GM12878 (cell line): Measurements from ENCODE around the gene BRD1. TPM values are rescaled to one million over a fixed set of nuclear protein-coding genes. Genes with fewer than 3 reads are reported as not detected.

Experiments used
- ATAC-seq: fragments of 200-7000 bp; cut with Tn5 transposase; 3 replicates; pipeline ENCODE4 v1.9.1; 2020; ENCODE audit warnings: mild to moderate bottlenecking, moderate library complexity
- BruUV-seq: library from RNA; stranded (reverse); fragments of 400-500 nt; replicated peaks from 2 replicates; lab custom pipeline; 2021; lab: Mats Ljungman, UMichigan
- CTCF ChIA-PET: fragments of 300-600 bp; sonication (Branson Sonifier 250); formaldehyde crosslinking; extraction: SDS; loops from one replicate; lab custom pipeline; 2021; ENCODE audit warnings: inconsistent platforms; lab: Yijun Ruan, JAX
- POLR2A ChIA-PET: fragments of 350-600 bp; formaldehyde crosslinking; extraction: SDS; loops from one replicate; lab custom pipeline; 2021; ENCODE audit warnings: inconsistent platforms; lab: Charles Lee
- RAD21 ChIA-PET: fragments of 300-600 bp; sonication (Branson Sonifier 250); formaldehyde crosslinking; loops from one replicate; lab custom pipeline; 2023; ENCODE audit warnings: antibody characterized with exemption; ENCODE audit not compliant: unreplicated experiment; lab: Charles Lee
- SMC1A ChIA-PET: fragments of 300-600 bp; sonication (Branson Sonifier 250); formaldehyde crosslinking; loops from one replicate; lab custom pipeline; 2023; ENCODE audit not compliant: unreplicated experiment, uncharacterized antibody; lab: Charles Lee
- DNase-seq: peaks from one replicate; pipeline ENCODE4 v3.0.0-alpha.2; 2011; ENCODE audit warnings: low read depth, low spot score
- FAIRE-seq: peaks from 3 replicates; lab custom pipeline; 2011; peaks lifted over from hg19 to GRCh38; lab: Jason Lieb, UNC
- H2AFZ ChIP-seq: 2 replicates; pipeline ENCODE4 v1.6.0; 2011; ENCODE audit warnings: low read depth, low read length, control low read depth; ENCODE audit not compliant: control insufficient read depth
- H3K27ac ChIP-seq: 2 replicates; pipeline ENCODE4 v1.5.1; 2011; ENCODE audit warnings: control low read depth; ENCODE audit not compliant: control insufficient read depth, insufficient read depth
- H3K27me3 ChIP-seq, 2 experiments: replicated peaks in 1 of 2; 2 replicates each; pipeline versions ENCODE4 v1.6.0 to v1.6.1; 2011; ENCODE audit warnings: low read length in 1 of 2; ENCODE audit not compliant: control insufficient read depth in 2 of 2, insufficient read depth in 2 of 2
- H3K36me3 ChIP-seq, 2 experiments: 2 replicates each; pipeline ENCODE4 v1.5.1; 2011; ENCODE audit warnings: low read length in 1 of 2; ENCODE audit not compliant: control insufficient read depth in 2 of 2, insufficient read depth in 2 of 2
- H3K4me1 ChIP-seq: 2 replicates; pipeline ENCODE4 v1.6.1; 2011; ENCODE audit warnings: mild to moderate bottlenecking, low read length, moderate library complexity, mixed read lengths; ENCODE audit not compliant: control insufficient read depth, insufficient read depth
- H3K4me2 ChIP-seq: 2 replicates; pipeline ENCODE4 v1.6.0; 2011; ENCODE audit warnings: control low read depth; ENCODE audit not compliant: control insufficient read depth, insufficient read depth
- H3K4me3 ChIP-seq: fragments of 200-600 bp; sonication (generic); 2 replicates; pipeline ENCODE4 v1.5.1; 2016
- H3K79me2 ChIP-seq: 2 replicates; pipeline ENCODE4 v1.6.0; 2011; ENCODE audit warnings: low read length; ENCODE audit not compliant: control insufficient read depth, insufficient read depth
- H3K9ac ChIP-seq: 2 replicates; pipeline ENCODE4 v1.8.0; 2011; ENCODE audit warnings: low read length, control low read depth, mixed read lengths; ENCODE audit not compliant: control insufficient read depth, insufficient read depth
- H3K9me3 ChIP-seq: replicated peaks from 3 replicates; pipeline ENCODE4 v1.5.1; 2011; ENCODE audit warnings: mild to moderate bottlenecking, low read length; ENCODE audit not compliant: control insufficient read depth, insufficient read depth
- H4K20me1 ChIP-seq: 2 replicates; pipeline ENCODE4 v1.6.0; 2011; ENCODE audit not compliant: control insufficient read depth, insufficient read depth
- BCL11A ChIP-seq: IDR thresholded peaks from 2 replicates; pipeline ENCODE4 v1.6.1; 2011; ENCODE audit warnings: low read depth, low read length
- DPF2 ChIP-seq: fragments of 450-650 bp; IDR thresholded peaks from 2 replicates; pipeline ENCODE4 v1.6.1; 2017; ENCODE audit warnings: mild to moderate bottlenecking
- EGR1 ChIP-seq, 2 experiments: IDR thresholded peaks; 1 replicate in 1 of 2; 2 replicates in 1 of 2; pipeline ENCODE4 v1.6.1; 2011 to 2012; ENCODE audit warnings: low read depth in 2 of 2, low read length in 2 of 2, borderline replicate concordance in 1 of 2, mild to moderate bottlenecking in 1 of 2, moderate library complexity in 1 of 2
- EP300 ChIP-seq, 2 experiments: fragments of 150-350 bp in 1 of 2; IDR thresholded peaks; 2 replicates each; pipeline ENCODE4 v1.6.1; 2011 to 2012; ENCODE audit warnings: low read depth in 2 of 2, low read length in 2 of 2, borderline replicate concordance in 1 of 2, improper control_type of control experiment in 1 of 2, inconsistent platforms in 1 of 2; ENCODE audit not compliant: control insufficient read depth in 1 of 2
- ESRRA ChIP-seq: IDR thresholded peaks from 2 replicates; pipeline ENCODE4 v1.6.1; 2012; ENCODE audit warnings: mild to moderate bottlenecking, low read length, improper control_type of control experiment
- GATAD2B ChIP-seq: fragments of 450-650 bp; conservative IDR thresholded peaks from 2 replicates; pipeline ENCODE4 v1.6.1; 2017; ENCODE audit warnings: low read depth, mild to moderate bottlenecking, moderate library complexity
- IKZF1 ChIP-seq: fragments of 450-650 bp; conservative IDR thresholded peaks from 2 replicates; pipeline ENCODE4 v1.6.1; 2017; ENCODE audit warnings: antibody characterized with exemption, mild to moderate bottlenecking
- MEF2B ChIP-seq: fragments of 450-650 bp; IDR thresholded peaks from 2 replicates; pipeline ENCODE4 v1.6.1; 2018; ENCODE audit warnings: mild to moderate bottlenecking, moderate library complexity; ENCODE audit not compliant: partially characterized antibody, poor library complexity, severe bottlenecking
- NFYB ChIP-seq: IDR thresholded peaks from 2 replicates; pipeline ENCODE4 v1.6.1; 2011; ENCODE audit warnings: low read depth, mild to moderate bottlenecking, low read length, improper control_type of control experiment, moderate library complexity; ENCODE audit not compliant: insufficient read depth
- NR2F1 ChIP-seq: fragments of 450-650 bp; conservative IDR thresholded peaks from 2 replicates; pipeline ENCODE4 v1.6.1; 2017; ENCODE audit warnings: mild to moderate bottlenecking
- PAX5 ChIP-seq: IDR thresholded peaks from 2 replicates; pipeline ENCODE4 v1.6.1; 2011; ENCODE audit warnings: low read depth, low read length, borderline replicate concordance
- RUNX3 ChIP-seq: IDR thresholded peaks from 2 replicates; pipeline ENCODE4 v1.6.1; 2012; ENCODE audit warnings: low read length, inconsistent platforms
- SIX5 ChIP-seq: IDR thresholded peaks from 2 replicates; pipeline ENCODE4 v1.6.1; 2011; ENCODE audit warnings: mild to moderate bottlenecking, low read depth, low read length, moderate library complexity; ENCODE audit not compliant: severe bottlenecking
- SREBF2 ChIP-seq: IDR thresholded peaks from 2 replicates; pipeline ENCODE4 v1.6.1; 2012; ENCODE audit warnings: mild to moderate bottlenecking, low read length
- TCF12 ChIP-seq: IDR thresholded peaks from 2 replicates; pipeline ENCODE4 v1.6.1; 2011; ENCODE audit warnings: low read depth, mild to moderate bottlenecking, low read length
- TCF3 ChIP-seq: IDR thresholded peaks from 2 replicates; pipeline ENCODE4 v1.6.1; 2012; ENCODE audit warnings: low read depth, mild to moderate bottlenecking, low read length, borderline replicate concordance; ENCODE audit not compliant: insufficient read depth
- WGBS: methylation state at CpG from one replicate; pipeline ENCODE4 v1.1.6; 2016; ENCODE audit warnings: low lambda C conversion rate; ENCODE audit not compliant: insufficient replicate concordance, insufficient coverage; ENCODE audit errors: missing lambda C conversion rate; 5-methylcytosine and 5-hydroxymethylcytosine counted together
- in situ Hi-C: fragments of 300-500 bp; cut with MboI; formaldehyde crosslinking; loops from 9 replicates; pipeline ENCODE4 v1.14.3; 2018; ENCODE audit warnings: mixed read lengths
- intact Hi-C: fragments of 100-400 bp; cut with micrococcal nuclease; formaldehyde crosslinking; loops from one replicate; pipeline ENCODE4 v1.14.2; 2022; ENCODE audit not compliant: unreplicated experiment
- polyA plus RNA-seq, 11 experiments: library from polyadenylated mRNA; depleted of rRNA in 4 of 11; unstranded in 6 of 11; stranded (reverse) in 5 of 11; fragments of >200 nt; fragmentation: Nextera tagmentation in 4 of 11; fragmentation: Illumina TruSeq in 1 of 11; extraction: Ambion mirVana in 4 of 11; extraction: Trizol in 1 of 11; gene quantifications; 1 replicate in 1 of 11; 2 replicates in 10 of 11; pipeline versions ENCODE4 v1.2.1 to v1.2.3, GENCODE V29; 2011 to 2016; ENCODE audit warnings: inconsistent platforms in 2 of 11, missing spikeins in 2 of 11, low read depth in 1 of 11
- total RNA-seq, 4 experiments: library from RNA; depleted of rRNA in 3 of 4; stranded (reverse); fragments of >200 nt in 3 of 4; fragmentation: Illumina TruSeq in 1 of 4; extraction: Trizol in 1 of 4; gene quantifications; 2 replicates each; pipeline versions ENCODE4 v1.2.1 to v1.2.3, GENCODE V29; 2013 to 2021
- TF ChIP-seq, protein P1 (sequence below): fragments of 450-650 bp; IDR thresholded peaks from 2 replicates; pipeline ENCODE4 v1.6.1; 2018; ENCODE audit warnings: mild to moderate bottlenecking, low read depth, moderate library complexity; ENCODE audit not compliant: partially characterized antibody
- TF ChIP-seq, protein P2 (sequence below): fragments of 450-650 bp; IDR thresholded peaks from 2 replicates; pipeline ENCODE4 v1.6.1; 2017; ENCODE audit warnings: low read depth, mild to moderate bottlenecking, moderate library complexity

BRD1 gene
- total and polyA plus RNA-seq, 10 of the 15 experiments (the other 5 are each of a cell fraction or from before 2014, with no cell fraction given), result 0.90 to 26.4 (median 7.1) TPM

DNA sequence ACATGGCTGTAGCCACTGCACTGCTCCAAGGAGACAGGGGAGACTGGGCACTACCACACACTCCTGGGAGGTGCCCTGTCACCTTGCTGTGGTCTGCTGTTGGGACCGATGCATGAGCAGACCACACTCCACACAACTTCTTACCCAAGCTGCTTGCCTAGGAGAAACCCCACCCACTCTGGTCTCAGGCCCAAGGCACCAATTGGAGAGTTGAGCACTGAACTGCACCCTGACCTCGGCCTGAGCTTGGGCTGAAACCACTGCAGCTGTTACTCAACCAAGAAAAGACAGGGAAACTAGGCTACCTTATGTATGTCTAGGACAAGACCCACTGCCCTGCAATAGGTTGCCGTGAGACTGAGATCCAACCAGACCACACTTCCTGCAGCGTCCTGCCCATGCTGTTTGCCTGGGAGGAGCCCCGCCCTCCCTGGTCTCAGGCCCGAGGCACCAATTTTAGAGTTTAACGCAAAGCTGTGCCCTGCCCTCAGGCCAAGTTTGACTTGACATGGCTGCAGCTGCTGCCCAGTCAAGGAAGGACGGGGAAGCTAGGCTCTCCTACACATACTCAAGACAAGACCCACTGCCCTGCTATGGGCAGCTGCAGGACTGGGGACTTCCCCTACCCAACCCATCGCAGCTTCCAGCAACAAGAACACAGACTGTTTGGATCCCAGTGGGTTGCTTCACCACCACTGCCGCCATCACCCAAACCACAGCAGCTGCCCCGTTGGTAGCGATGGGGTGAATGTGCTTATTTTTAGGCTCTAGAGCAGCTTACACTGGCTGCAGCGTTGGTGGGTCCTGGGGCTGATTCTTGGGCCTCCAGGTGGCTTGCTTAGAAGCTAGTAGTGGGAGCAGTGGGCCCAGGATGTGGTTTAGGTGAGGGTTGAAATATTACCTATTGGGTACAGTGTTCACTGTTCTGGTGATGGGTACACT, 66.8 kb downstream of the BRD1 start:
- Histone ChIP-seq H3K79me2 (no peaks in the 10 kb centered on the region), H3K4me3 (no peak overlapping the region), H3K36me3 (no peaks in the 10 kb centered on the region), H2AFZ (peak overlapping the region; percentile 73), H3K27ac (peak overlapping the region; percentile 73), H3K27me3 (no peaks in the 10 kb centered on the region; a peak in 1 of 4 replicates), H3K9ac (peak overlapping the region; percentile 35; the same call in 1 of the 2 replicates), H3K4me1 (peaks cover 16% of the 10 kb centered on the region), H3K4me2 (peak overlapping the region; percentile 89), H3K9me3 (no peaks in the 10 kb centered on the region; the same call in 2 of the 3 replicates), H4K20me1 (no peaks in the 10 kb centered on the region)
- FAIRE-seq, result peak; percentile 84
- ChIA-PET SMC1A (no interaction called here), RAD21 (interaction anchor here (1.3 kb wide), 1 partner anchor 164 kb away, joined by 4 read pairs; no protein-coding TSS in a partner anchor), CTCF (interaction anchor here (0.8 to 1.8 kb wide), 4 partner anchors 13 to 170 kb away, joined by 3 to 7 read pairs (median 3); no protein-coding TSS in a partner anchor), POLR2A (interaction anchor here (0.6 to 0.9 kb wide), 2 partner anchors 175 to 355 kb away, joined by 3 read pairs; no protein-coding TSS in a partner anchor)
- intact Hi-C loops (no loop called here), in situ Hi-C loops (no loop called here)
- peak; percentile 64 for DNase-seq
- WGBS, result 2% methylated on average over 13 of the region's 13 CpGs
- peak; percentile 79 for ATAC-seq
- BruUV-seq, result no TSS peak
- TF ChIP-seq PAX5 (0 out of 2 replicates have a peak, but pooled peaks have one; percentile 43), GATAD2B (peak; percentile 36; the same call in 1 of the 2 replicates), SIX5 (no peak), TCF3 (0 out of 2 replicates have a peak, but pooled peaks have one; percentile 2), MEF2B (peak; percentile 39), TCF12 (peak; percentile 47; the same call in 1 of the 2 replicates), NR2F1 (peak; percentile 53; the same call in 1 of the 2 replicates), RUNX3 (peak; percentile 62), EP300 (IDR thresholded peaks at IDR 0.05; ENCODE audit: borderline replicate concordance in 1 of 2, control insufficient read depth in 1 of 2, low read depth in 2 of 2, low read length in 2 of 2) (no peak), SREBF2 (no peak), DPF2 (peak; percentile 61; the same call in 1 of the 2 replicates), BCL11A (0 out of 2 replicates have a peak, but pooled peaks have one; percentile 24), IKZF1 (peak; percentile 58), NFYB (0 out of 2 replicates have a peak, but pooled peaks have one; percentile 54), EGR1 (IDR thresholded peaks at IDR 0.05; ENCODE audit: borderline replicate concordance in 1 of 2, low read depth in 2 of 2, low read length in 2 of 2) (no peak), ESRRA (no peak)
- TF ChIP-seq, protein P1, sequence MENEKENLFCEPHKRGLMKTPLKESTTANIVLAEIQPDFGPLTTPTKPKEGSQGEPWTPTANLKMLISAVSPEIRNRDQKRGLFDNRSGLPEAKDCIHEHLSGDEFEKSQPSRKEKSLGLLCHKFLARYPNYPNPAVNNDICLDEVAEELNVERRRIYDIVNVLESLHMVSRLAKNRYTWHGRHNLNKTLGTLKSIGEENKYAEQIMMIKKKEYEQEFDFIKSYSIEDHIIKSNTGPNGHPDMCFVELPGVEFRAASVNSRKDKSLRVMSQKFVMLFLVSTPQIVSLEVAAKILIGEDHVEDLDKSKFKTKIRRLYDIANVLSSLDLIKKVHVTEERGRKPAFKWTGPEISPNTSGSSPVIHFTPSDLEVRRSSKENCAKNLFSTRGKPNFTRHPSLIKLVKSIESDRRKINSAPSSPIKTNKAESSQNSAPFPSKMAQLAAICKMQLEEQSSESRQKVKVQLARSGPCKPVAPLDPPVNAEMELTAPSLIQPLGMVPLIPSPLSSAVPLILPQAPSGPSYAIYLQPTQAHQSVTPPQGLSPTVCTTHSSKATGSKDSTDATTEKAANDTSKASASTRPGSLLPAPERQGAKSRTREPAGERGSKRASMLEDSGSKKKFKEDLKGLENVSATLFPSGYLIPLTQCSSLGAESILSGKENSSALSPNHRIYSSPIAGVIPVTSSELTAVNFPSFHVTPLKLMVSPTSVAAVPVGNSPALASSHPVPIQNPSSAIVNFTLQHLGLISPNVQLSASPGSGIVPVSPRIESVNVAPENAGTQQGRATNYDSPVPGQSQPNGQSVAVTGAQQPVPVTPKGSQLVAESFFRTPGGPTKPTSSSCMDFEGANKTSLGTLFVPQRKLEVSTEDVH, result no peak
- TF ChIP-seq, protein P2, sequence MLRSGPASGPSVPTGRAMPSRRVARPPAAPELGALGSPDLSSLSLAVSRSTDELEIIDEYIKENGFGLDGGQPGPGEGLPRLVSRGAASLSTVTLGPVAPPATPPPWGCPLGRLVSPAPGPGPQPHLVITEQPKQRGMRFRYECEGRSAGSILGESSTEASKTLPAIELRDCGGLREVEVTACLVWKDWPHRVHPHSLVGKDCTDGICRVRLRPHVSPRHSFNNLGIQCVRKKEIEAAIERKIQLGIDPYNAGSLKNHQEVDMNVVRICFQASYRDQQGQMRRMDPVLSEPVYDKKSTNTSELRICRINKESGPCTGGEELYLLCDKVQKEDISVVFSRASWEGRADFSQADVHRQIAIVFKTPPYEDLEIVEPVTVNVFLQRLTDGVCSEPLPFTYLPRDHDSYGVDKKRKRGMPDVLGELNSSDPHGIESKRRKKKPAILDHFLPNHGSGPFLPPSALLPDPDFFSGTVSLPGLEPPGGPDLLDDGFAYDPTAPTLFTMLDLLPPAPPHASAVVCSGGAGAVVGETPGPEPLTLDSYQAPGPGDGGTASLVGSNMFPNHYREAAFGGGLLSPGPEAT, result no peak
